ENCODE measurements around the gene GNAO1.

The GNAO1 gene

DNA sequence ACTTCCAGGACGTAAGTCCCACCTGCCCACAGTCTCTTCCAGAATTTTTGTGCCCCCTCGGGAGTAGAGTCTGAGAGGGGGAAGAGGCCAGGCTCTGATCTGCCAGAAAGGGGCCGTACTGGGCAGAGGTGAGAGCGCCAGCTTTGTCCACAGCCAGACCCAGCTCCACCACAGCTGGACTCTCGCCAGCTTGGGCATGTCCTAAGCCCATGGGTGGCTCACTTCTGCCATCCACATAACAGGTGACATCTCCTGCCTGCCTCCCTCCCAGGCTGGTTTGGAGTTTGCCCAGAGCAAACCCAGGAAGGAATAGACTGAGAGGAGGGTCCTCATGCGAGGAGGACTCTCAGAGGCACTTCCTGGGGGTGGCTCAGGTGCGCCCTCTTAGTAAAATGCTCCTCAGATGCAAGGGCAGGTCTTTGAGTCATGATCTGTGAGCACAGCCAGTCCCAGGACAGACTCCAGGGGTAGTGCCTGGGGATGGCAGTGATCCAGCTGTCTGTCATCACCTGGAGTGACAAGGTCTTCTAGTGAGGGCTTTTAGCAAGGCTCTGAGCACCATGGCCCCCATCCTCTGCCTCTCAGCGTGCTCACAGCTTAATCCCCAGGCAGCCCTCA, 144.9 kb downstream of the GNAO1 start:
- H3K9me2 ChIP-seq (replicated peaks; ENCODE audit: insufficient read depth, low read length) = no peaks in the 10 kb centered on the region
- no peak overlapping the region for H3K4me2 ChIP-seq (ENCODE audit: low read depth, low read length)
- DNase-seq = no peak
- H3K9me3 ChIP-seq (replicated peaks; ENCODE audit: insufficient read depth, low read length) = no peaks in the 10 kb centered on the region
- peaks cover 27% of the 10 kb centered on the region; the same call in 1 of the 2 replicates for H3K27me3 ChIP-seq (replicated peaks; ENCODE audit: insufficient read depth, low read length)
- H3K27ac ChIP-seq (ENCODE audit: low read length) = no peak overlapping the region
- no peak overlapping the region for H3K4me3 ChIP-seq (ENCODE audit: low read length)
- H3K79me2 ChIP-seq (ENCODE audit: low read length) = no peaks in the 10 kb centered on the region
- H3F3A ChIP-seq (ENCODE audit: insufficient read depth, low read length) = no peaks in the 10 kb centered on the region
- no peaks in the 10 kb centered on the region for H3K4me1 ChIP-seq (ENCODE audit: low read length)
- no peaks in the 10 kb centered on the region for H3K36me3 ChIP-seq (replicated peaks; ENCODE audit: insufficient read depth, low read length)
- TF ChIP-seq EZH2phosphoT487 (IDR thresholded peaks at IDR 0.05; ENCODE audit: low read length) = no peak
- TF ChIP-seq, protein P1, sequence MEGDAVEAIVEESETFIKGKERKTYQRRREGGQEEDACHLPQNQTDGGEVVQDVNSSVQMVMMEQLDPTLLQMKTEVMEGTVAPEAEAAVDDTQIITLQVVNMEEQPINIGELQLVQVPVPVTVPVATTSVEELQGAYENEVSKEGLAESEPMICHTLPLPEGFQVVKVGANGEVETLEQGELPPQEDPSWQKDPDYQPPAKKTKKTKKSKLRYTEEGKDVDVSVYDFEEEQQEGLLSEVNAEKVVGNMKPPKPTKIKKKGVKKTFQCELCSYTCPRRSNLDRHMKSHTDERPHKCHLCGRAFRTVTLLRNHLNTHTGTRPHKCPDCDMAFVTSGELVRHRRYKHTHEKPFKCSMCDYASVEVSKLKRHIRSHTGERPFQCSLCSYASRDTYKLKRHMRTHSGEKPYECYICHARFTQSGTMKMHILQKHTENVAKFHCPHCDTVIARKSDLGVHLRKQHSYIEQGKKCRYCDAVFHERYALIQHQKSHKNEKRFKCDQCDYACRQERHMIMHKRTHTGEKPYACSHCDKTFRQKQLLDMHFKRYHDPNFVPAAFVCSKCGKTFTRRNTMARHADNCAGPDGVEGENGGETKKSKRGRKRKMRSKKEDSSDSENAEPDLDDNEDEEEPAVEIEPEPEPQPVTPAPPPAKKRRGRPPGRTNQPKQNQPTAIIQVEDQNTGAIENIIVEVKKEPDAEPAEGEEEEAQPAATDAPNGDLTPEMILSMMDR (IDR thresholded peaks at IDR 0.05; ENCODE audit: low read length) = no peak
- TF ChIP-seq EZH2 (optimal IDR thresholded peaks at IDR 0.05; ENCODE audit: low read depth, low read length) = no peak
- H3K9ac ChIP-seq (ENCODE audit: low read length) = no peak overlapping the region
- H2AFZ ChIP-seq (ENCODE audit: low read length) = no peak overlapping the region
- no peaks in the 10 kb centered on the region for H4K20me1 ChIP-seq (ENCODE audit: insufficient read depth, low read length)

DNA sequence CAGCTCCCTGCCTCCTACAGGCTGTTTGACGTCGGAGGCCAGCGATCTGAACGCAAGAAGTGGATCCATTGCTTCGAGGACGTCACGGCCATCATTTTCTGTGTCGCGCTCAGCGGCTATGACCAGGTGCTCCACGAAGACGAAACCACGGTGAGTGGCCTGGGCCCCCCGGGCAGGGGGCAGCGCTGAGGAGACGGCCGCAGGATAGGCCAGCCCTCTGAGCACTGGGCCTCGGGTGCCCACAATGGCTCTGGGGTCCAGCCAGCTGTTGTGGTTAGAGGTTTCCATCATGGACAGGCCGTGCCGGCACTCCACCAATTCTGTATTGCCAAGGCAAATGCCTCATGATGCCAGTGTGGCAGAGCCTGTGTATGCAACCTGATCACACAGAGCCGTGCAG, 145.4 kb downstream of the GNAO1 start:
- TF ChIP-seq EZH2 (optimal IDR thresholded peaks at IDR 0.05; ENCODE audit: low read depth, low read length) = no peak
- TF ChIP-seq, protein P1 (IDR thresholded peaks at IDR 0.05; ENCODE audit: low read length) = no peak
- TF ChIP-seq EZH2phosphoT487 (IDR thresholded peaks at IDR 0.05; ENCODE audit: low read length) = no peak
- H3F3A ChIP-seq (ENCODE audit: insufficient read depth, low read length) = no peaks in the 10 kb centered on the region
- H3K4me3 ChIP-seq (ENCODE audit: low read length) = no peak overlapping the region
- no peaks in the 10 kb centered on the region for H4K20me1 ChIP-seq (ENCODE audit: insufficient read depth, low read length)
- H3K36me3 ChIP-seq (replicated peaks; ENCODE audit: insufficient read depth, low read length) = no peaks in the 10 kb centered on the region
- no peak for DNase-seq
- H3K4me2 ChIP-seq (ENCODE audit: low read depth, low read length) = no peak overlapping the region
- H3K4me1 ChIP-seq (ENCODE audit: low read length) = no peaks in the 10 kb centered on the region
- no peaks in the 10 kb centered on the region for H3K79me2 ChIP-seq (ENCODE audit: low read length)
- no peak overlapping the region for H3K27ac ChIP-seq (ENCODE audit: low read length)
- no peaks in the 10 kb centered on the region for H3K9me2 ChIP-seq (replicated peaks; ENCODE audit: insufficient read depth, low read length)
- no peak overlapping the region for H3K9ac ChIP-seq (ENCODE audit: low read length)
- no peaks in the 10 kb centered on the region for H3K9me3 ChIP-seq (replicated peaks; ENCODE audit: insufficient read depth, low read length)
- no peak overlapping the region for H2AFZ ChIP-seq (ENCODE audit: low read length)
- peaks cover 32% of the 10 kb centered on the region; the same call in 1 of the 2 replicates for H3K27me3 ChIP-seq (replicated peaks; ENCODE audit: insufficient read depth, low read length)

DNA sequence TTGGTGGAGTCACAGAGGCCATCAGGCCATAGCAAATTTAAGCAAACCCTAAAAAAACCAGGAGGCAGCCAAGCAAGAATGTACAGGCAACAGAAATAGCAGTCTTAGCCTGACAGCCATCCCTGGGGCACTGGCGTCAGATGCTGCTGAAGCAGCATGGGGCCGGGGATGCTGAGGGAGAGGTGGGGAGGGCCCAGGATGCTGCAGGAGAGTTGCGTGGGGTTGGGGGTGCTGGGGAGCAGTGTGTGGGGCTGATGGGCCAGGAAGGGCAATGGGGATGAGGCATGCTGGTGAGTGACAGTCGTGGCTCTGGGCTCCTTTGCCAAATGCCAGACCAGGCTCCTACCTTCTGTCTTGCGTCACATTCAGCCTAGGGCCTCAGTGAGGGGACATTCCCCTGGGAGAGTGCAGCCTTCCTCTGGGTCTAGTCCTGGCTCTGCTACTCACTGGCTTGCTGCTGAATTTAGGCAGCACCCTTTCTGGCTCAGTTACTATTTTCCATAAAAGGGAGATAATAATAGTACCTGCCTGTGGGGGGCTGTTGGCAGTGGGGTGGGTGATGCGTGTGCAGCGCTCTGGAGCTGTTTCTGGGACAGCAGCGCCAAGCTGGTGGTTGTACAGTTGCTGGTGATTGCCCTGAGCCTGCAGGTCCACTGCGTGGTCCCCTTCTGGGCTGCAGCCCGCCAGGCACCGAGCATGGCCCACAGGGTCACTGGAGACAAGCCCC, 146.0 kb downstream of the GNAO1 start:
- no peaks in the 10 kb centered on the region for H4K20me1 ChIP-seq (ENCODE audit: insufficient read depth, low read length)
- no peak overlapping the region for H3K9ac ChIP-seq (ENCODE audit: low read length)
- H3K9me2 ChIP-seq (replicated peaks; ENCODE audit: insufficient read depth, low read length) = no peaks in the 10 kb centered on the region
- H2AFZ ChIP-seq (ENCODE audit: low read length) = no peak overlapping the region
- no peak overlapping the region for H3K4me3 ChIP-seq (ENCODE audit: low read length)
- no peaks in the 10 kb centered on the region for H3K36me3 ChIP-seq (replicated peaks; ENCODE audit: insufficient read depth, low read length)
- H3K4me1 ChIP-seq (ENCODE audit: low read length) = no peaks in the 10 kb centered on the region
- H3K79me2 ChIP-seq (ENCODE audit: low read length) = no peaks in the 10 kb centered on the region
- H3K27ac ChIP-seq (ENCODE audit: low read length) = no peak overlapping the region
- no peak overlapping the region for H3K4me2 ChIP-seq (ENCODE audit: low read depth, low read length)
- H3K27me3 ChIP-seq (replicated peaks; ENCODE audit: insufficient read depth, low read length) = peaks cover 33% of the 10 kb centered on the region; the same call in 1 of the 2 replicates
- H3F3A ChIP-seq (ENCODE audit: insufficient read depth, low read length) = no peaks in the 10 kb centered on the region
- no peaks in the 10 kb centered on the region for H3K9me3 ChIP-seq (replicated peaks; ENCODE audit: insufficient read depth, low read length)
- DNase-seq = no peak
- TF ChIP-seq, protein P1 (IDR thresholded peaks at IDR 0.05; ENCODE audit: low read length) = no peak
- TF ChIP-seq EZH2phosphoT487 (IDR thresholded peaks at IDR 0.05; ENCODE audit: low read length) = no peak
- no peak for TF ChIP-seq EZH2 (optimal IDR thresholded peaks at IDR 0.05; ENCODE audit: low read depth, low read length)

Data from MM.1S (cell line).